Measurements from ENCODE around the gene EMP1. TPM values are rescaled to one million over a fixed set of nuclear protein-coding genes. Genes with fewer than 3 reads are reported as not detected.

The EMP1 gene
- total and polyA plus RNA-seq, 2 of the 8 experiments (the other 6 are each of a cell fraction or from before 2014, with no cell fraction given) = 0.17 to 0.65 TPM

DNA sequence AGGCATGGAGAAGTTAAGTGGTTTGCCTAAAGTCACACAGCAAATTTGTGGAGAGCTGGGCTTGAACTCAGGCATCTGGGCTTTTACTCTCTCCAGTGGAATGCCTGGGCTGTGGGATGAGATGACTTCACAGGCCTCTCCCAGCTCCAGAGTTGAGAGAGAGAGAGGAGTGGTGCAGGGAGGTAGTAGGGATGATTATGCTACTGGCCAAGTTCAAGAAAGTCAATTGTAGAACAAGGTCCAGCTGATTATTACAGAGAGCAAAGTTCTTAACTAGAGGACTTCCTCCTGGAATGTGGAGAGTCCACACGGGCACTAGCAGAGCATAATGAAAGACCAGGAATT lies 769 bp upstream of the EMP1 start:
- Histone ChIP-seq H4K20me1 (replicated peaks in 1 of 2; ENCODE audit: control insufficient read depth in 1 of 2, insufficient read depth in 2 of 2, low read length in 2 of 2) (no peaks in the 10 kb centered on the region), H2AFZ (ENCODE audit: low read length) (no peak overlapping the region), H2BK15ac (ENCODE audit: low read length) (no peak overlapping the region), H3K27ac (ENCODE audit: low read depth, low read length) (no peak overlapping the region), H2AK5ac (ENCODE audit: low read depth, low read length) (no peak overlapping the region), H4K91ac (replicated peaks; ENCODE audit: insufficient read length, low read length) (no peak overlapping the region), H3K36me3 (ENCODE audit: control insufficient read depth in 2 of 4, insufficient read depth in 4 of 4, low read length in 3 of 4) (no peaks in the 10 kb centered on the region), H2BK20ac (ENCODE audit: low read length) (no peak overlapping the region), H3K56ac (replicated peaks; ENCODE audit: insufficient read length, low read depth, low read length) (no peak overlapping the region), H3K23ac (ENCODE audit: insufficient read length) (no peak overlapping the region), H3K4me1 (replicated peaks in 1 of 4; ENCODE audit: control insufficient read depth in 3 of 4, insufficient read depth in 4 of 4, low read length in 3 of 4) (peaks cover 1 to 5% (median 3%) of the 10 kb centered on the region in 4 experiments; a peak in 3 of 7 replicates), H3K79me1 (ENCODE audit: low read depth, low read length) (no peaks in the 10 kb centered on the region), H3K4me3 (ENCODE audit: extremely low read depth in 1 of 4, insufficient read depth in 2 of 4, low read depth in 3 of 4, low read length in 4 of 4) (no peak overlapping the region), H4K5ac (ENCODE audit: insufficient read length, low read depth, low read length) (no peak overlapping the region), H3K79me2 (ENCODE audit: control insufficient read depth in 1 of 2, insufficient read depth in 2 of 2, low read length in 2 of 2) (no peaks in the 10 kb centered on the region), H2BK5ac (ENCODE audit: low read depth, low read length) (no peak overlapping the region), H3K27me3 (replicated peaks in 1 of 4; ENCODE audit: control insufficient read depth in 3 of 4, extremely low read depth in 1 of 4, insufficient read depth in 3 of 4, low read length in 3 of 4) (no peaks in the 10 kb centered on the region), H3K18ac (ENCODE audit: extremely low read depth, low read length) (no peak overlapping the region), H3K9ac (replicated peaks in 1 of 4; ENCODE audit: extremely low read depth in 1 of 4, low read depth in 3 of 4, low read length in 3 of 4) (no peak overlapping the region), H3K4ac (replicated peaks; ENCODE audit: insufficient read length, low read depth, low read length) (no peak overlapping the region), H4K8ac (ENCODE audit: extremely low read depth, insufficient read depth, low read length) (no peak overlapping the region), H2BK120ac (replicated peaks; ENCODE audit: low read depth, low read length) (no peak overlapping the region), H3K9me3 (ENCODE audit: insufficient read depth in 2 of 2, low read depth in 1 of 2, low read length in 1 of 2) (no peaks in the 10 kb centered on the region), H3K4me2 (ENCODE audit: insufficient read depth in 1 of 2, low read depth in 2 of 2, low read length in 2 of 2) (no peak overlapping the region), H3K14ac (ENCODE audit: insufficient read length) (no peak overlapping the region), H3K23me2 (ENCODE audit: low read depth, low read length) (no peaks in the 10 kb centered on the region), H2BK12ac (ENCODE audit: low read depth, low read length) (no peak overlapping the region)
- POLR2A ChIA-PET (ENCODE audit: partially characterized antibody) = no interaction called here
- TF ChIP-seq JUN (IDR thresholded peaks at IDR 0.05; ENCODE audit: low read depth, low read length) (no peak), RFX5 (IDR thresholded peaks at IDR 0.05; ENCODE audit: borderline replicate concordance, low read depth, low read length) (no peak), SRF (IDR thresholded peaks at IDR 0.05; ENCODE audit: low read depth, low read length) (no peak), SP4 (IDR thresholded peaks at IDR 0.05; ENCODE audit: low read length) (no peak)
- TF ChIP-seq, protein P1, sequence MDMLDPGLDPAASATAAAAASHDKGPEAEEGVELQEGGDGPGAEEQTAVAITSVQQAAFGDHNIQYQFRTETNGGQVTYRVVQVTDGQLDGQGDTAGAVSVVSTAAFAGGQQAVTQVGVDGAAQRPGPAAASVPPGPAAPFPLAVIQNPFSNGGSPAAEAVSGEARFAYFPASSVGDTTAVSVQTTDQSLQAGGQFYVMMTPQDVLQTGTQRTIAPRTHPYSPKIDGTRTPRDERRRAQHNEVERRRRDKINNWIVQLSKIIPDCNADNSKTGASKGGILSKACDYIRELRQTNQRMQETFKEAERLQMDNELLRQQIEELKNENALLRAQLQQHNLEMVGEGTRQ (IDR thresholded peaks at IDR 0.05; ENCODE audit: low read length) = no peak
- TF ChIP-seq, protein P2, sequence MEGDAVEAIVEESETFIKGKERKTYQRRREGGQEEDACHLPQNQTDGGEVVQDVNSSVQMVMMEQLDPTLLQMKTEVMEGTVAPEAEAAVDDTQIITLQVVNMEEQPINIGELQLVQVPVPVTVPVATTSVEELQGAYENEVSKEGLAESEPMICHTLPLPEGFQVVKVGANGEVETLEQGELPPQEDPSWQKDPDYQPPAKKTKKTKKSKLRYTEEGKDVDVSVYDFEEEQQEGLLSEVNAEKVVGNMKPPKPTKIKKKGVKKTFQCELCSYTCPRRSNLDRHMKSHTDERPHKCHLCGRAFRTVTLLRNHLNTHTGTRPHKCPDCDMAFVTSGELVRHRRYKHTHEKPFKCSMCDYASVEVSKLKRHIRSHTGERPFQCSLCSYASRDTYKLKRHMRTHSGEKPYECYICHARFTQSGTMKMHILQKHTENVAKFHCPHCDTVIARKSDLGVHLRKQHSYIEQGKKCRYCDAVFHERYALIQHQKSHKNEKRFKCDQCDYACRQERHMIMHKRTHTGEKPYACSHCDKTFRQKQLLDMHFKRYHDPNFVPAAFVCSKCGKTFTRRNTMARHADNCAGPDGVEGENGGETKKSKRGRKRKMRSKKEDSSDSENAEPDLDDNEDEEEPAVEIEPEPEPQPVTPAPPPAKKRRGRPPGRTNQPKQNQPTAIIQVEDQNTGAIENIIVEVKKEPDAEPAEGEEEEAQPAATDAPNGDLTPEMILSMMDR (IDR thresholded peaks at IDR 0.05; ENCODE audit: control extremely low read depth in 1 of 3, insufficient read depth in 1 of 3, low read depth in 1 of 3, low read length in 3 of 3) = no peak
- 70% methylated on average over 1 of the region's 1 CpG; no CpG with 5 or more reads in 1 of the 2 experiments for WGBS, 2 experiments (ENCODE audit: extremely low coverage in 1 of 2, insufficient coverage in 1 of 2, insufficient read length in 1 of 2, insufficient replicate concordance in 2 of 2, low coverage in 1 of 2, low lambda C conversion rate in 2 of 2, missing lambda C conversion rate in 1 of 2)
- CTCF ChIA-PET (ENCODE audit: partially characterized antibody) = interaction anchor here (0.7 to 1.7 kb wide), 11 partner anchors 9 to 221 kb away, joined by 3 to 8 read pairs (median 3); no protein-coding TSS in a partner anchor
- FAIRE-seq (no peak), DNase-seq (ENCODE audit: low read depth in 1 of 2, low spot score in 2 of 2) (no peak)

Data from H1 (cell line).